Globus pallidus (tissue), 1 donor: ENCODE data around the gene FAM187B.
"Not testable (repeated sequence)": the region's sequence is repeated elsewhere in the genome, so short reads cannot be mapped to it uniquely, and the experiment has no call there.

ENCODE experiments used
- DNase-seq: peaks from one replicate; pipeline ENCODE4 v3.0.0-alpha.2; 2015; ENCODE audit warnings: low spot score

The FAM187B gene

DNA sequence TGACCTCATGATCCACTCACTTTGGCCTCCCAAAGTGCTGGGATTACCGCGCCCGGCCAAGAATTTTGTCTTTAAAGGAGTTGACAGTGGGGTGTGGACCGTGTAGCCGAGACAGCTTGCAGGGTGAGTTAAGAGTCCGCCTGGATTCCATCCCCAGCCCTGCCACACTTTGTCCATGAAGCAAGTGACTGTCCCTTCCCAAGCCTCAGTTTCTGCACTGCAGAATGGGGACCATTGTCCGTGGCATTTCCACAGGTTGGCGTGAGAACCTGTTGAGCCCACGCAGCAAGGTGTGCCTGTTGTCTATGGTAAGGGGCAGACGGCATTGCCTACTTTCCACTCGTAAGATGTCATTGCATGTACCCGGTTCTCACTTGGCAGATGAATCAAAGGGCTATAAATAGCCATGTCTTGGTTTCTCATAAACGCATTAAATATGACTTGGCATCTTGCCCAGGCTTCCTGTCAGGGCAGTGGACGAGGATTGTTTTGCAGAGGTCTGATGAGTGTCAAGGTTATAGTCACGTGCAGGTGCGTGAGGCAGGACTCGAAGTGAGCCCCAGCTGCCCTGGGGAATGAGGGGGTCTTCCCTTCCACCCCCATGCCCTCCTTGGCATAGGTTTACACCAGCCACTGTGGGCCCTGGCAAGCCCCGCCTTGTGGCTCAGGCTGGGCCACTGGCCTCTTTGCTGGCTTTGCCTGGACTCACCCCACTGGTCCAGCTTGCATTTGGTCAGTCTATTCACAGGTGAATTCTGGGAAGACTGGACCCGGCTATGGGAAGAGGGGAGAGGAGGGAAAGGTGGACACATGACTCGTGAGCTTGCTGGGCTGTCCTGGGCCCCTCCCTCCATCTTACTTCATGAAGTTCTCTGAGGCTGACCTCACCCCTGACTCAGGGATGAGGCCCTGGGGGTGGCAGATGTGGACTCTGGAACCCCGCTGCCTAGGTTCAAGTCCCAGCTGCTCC is 14.6 kb downstream of the FAM187B start:
- DNase-seq: no peak

GRCh38 chr19:35212241-35212640 is 16.3 kb downstream of the FAM187B start:
- no peak for DNase-seq

DNA sequence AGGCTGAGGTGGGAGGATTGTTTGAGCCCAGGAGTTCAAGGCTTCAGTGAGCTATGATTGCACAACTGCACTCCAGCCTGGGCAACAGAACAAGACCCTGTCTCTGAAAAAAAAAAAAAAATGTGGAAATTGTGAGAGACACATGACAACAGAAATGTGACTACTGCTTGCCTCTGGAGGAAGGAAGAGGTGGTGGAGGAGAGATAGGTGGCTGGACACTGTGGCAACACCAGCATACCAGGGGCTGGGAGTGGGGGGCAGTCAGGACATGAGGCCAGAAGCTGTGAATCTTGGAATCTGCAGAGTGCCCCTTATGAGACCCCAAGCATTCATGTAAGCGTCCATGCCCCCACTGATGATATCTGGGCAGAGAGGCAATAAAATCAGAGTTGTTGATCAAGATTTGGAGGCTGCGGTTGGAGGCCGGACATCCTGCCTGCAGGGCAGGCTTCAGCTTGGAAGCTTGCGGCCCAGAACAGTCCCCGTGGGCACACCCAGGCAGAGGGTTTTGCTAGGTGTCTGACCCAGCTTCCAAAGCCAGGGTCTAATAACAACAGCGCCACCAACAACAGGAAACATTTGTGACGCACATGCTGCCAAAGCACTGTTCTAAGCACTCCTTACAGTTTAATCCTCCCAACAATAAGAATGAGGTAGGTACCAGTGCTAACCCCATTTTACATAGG is 16.9 kb downstream of the FAM187B start:
- no peak for DNase-seq

- DNase-seq: no peak
Observed at GRCh38 chr19:35209646-35210045, 18.9 kb downstream of the FAM187B start.

- no peak for DNase-seq
Observed at GRCh38 chr19:35208121-35208520, 20.4 kb downstream of the FAM187B start.

DNA sequence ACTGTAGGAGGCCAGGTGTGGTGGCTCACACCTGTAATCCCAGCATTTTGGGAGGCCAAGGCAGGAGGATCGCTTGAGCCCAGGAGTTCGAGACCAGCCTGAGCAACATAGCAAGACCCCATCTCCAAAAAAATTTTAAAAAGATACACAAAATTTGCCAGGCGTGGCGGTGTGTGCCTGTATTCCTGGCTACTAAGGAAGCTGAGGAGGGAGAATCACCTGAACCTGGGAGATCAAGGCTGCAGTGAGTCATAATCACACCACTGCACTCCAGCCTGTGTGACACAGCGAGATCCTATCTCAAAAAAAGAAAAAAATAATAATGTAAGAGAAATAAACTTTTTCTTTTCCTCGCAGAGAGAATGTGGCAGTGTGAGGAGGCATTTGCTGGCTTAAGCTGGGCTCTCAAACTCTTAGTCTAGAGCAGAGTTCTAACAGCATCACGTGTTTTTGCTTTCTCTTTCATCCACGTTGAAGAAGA is 21.1 kb downstream of the FAM187B start:
- DNase-seq: no peak

DNA sequence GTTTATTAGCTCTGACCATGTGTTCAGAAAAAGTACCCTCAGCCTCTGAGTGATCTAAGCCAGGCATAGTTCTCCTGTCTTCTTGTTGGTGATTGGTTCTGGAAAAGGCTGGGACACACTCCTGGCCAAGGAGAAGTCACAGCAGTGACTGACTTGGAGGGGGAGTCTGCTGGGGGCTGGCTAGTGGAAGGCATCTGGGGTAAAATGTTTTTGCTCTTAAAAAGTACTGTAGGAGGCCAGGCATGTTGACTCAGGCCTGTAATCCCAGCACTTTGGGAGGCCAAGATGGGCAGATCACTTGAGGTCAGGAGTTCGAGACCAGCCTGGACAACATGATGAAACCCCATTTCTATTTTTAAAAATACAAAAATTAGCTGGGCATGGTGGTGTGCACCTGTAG is 21.7 kb downstream of the FAM187B start:
- no peak for DNase-seq

DNA sequence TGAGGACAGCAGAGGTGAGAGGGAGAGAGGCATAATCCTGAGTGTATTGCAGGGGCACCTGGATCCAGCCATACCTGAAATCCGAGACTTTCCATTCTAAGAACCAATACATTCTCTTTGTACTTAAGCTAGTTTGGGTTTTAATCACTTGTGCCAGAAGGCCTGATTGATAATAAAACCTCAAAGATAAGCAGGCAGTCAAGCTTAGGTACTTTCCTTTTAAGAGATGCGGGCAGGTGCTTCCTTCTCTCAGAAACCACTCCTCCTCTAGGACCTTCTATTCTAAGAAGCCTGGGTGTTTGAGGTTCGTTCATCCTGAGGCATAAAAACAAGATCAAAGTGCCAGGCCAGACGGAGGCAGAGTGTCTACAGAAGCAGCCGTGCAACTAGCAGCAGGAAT is 22.2 kb downstream of the FAM187B start:
- DNase-seq: no peak

GRCh38 chr19:35205733-35206323 is 22.7 kb downstream of the FAM187B start:
- DNase-seq: no peak

DNA sequence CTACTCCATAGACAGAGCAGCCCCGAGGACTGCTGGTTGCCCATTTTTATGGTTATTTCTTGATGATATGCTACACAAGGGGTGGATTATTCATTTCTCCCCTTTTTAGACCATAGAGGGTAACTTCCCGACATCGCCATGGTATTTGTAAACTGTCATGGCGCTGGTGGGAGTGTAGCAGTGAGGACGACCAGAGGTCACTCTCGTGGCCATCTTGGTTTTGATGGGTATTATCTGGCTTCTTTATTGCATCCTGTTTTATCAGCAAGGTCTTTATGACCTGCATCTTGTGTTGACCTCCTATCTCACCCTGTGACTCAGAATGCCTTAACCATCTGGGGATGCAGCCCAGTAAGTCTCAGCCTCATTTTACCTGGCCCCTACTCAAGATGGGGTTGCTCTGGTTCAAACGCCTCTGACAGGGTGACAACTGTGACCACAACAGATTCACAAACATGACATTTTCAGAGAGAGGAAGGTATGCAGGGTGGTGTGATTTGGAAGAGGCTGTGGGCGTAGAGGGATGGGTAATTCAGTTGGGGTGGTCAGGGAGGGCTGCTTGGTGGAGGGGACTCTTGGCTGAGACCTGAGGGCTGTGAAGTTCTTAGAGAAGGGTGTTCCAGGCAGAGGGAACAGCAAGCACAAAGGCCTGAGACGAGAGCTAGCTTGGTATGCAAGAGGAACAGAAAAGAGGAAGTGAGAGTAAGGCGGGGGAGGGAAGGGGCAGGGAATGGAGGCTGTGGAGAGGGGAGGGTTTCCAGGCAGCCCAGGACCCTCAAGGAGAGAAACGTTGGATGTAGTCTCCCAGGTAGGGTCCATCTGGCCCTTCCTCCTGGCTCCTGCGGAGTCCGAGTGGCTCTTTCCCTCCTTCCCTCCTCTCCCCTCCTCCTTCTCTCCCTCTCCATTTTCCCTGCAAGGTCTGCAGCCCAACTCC is 23.5 kb downstream of the FAM187B start:
- DNase-seq: peak; percentile 33

- no peak for DNase-seq
Observed at GRCh38 chr19:35202722-35203688, 25.5 kb downstream of the FAM187B start.

DNA sequence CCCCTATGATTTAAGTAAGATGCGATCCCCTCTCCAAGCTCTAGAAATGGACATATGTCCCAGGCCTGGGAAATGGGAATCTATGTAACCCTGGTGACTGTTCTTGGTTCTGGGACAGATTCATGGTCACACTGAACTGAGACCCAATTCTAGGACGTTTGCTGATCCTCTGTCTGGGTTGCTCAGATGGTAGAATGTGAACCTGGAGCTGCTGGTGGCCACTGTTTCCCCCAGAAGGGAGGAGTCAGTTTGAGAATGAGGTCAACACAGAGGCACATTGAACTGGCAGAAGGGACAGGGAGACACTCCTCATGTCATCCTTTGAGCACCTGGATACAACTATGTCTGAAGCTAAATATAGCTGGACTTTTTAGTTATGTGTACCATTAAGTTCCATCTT is 29.1 kb downstream of the FAM187B start:
- DNase-seq: no peak

DNA sequence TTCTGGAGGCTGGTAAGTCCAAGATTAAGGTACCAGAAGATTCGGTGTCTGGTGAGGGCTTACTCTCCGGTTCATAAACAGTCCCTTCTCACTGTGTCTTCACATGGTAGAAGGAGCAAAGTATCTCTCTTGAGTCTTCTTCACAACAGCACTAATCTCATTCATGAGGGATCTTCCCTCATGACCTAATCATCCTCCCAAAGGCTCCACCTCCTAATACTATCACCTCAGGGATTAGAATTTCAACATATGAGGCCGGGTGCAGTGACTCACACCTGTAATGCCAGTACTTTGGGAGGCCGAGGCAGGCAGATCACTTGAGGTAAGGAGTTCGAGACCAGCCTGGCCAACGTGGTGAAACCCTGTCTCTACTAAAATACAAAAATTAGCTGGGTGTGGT is 31.7 kb downstream of the FAM187B start:
- not testable (repeated sequence) for DNase-seq

DNA sequence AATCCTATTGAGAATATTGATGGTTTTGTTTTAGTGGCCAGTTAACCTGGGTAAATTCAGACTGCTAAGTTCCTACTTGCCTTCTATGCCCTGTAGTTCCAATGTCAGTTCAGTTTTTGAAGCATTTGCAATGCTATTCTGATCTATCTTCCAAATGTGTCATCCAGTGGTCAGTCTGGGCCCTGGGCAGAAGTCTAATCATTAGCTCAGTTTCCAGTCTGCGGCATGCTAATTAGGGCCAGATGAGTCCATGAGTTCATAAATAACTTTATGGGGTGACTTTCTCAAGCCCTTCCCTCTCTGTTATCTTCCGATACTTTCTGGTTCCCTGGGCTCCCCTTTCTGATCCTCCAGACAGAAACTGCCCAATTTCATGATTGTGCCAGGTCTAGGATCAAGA is 32.7 kb downstream of the FAM187B start:
- no peak for DNase-seq

- no peak for DNase-seq
Observed at GRCh38 chr19:35194012-35194984, 34.2 kb downstream of the FAM187B start.

DNA sequence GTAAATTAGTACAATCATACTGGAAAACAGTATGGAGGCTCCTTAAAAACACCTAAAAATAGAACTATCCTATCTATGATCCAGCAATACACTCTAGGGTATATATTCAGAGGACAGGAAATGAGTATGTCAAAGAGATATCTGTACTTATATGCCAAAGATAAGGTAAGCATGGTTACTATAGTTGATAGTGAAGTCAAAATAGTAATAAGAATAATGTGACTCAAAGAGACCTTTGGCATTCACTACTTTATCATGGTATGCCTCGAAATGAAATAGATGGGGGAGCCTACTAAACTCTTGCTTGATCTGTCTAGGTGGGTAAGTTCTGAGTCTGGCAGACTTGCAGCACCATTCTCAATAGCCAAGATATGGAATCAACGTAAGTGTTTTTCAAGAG is 43.7 kb downstream of the FAM187B start:
- DNase-seq: no peak

- DNase-seq: no peak
Observed at GRCh38 chr19:35184267-35184666, 44.3 kb downstream of the FAM187B start.

GRCh38 chr19:35181387-35181786 is 47.2 kb downstream of the FAM187B start:
- no peak for DNase-seq

GRCh38 chr19:35179830-35180229 is 48.7 kb downstream of the FAM187B start:
- no peak for DNase-seq
